H9 (cell line): ENCODE results near the gene TMC2. TPM values are rescaled to one million over a fixed set of nuclear protein-coding genes. Genes with fewer than 3 reads are reported as not detected.
"Not testable (repeated sequence)": the region's sequence is repeated elsewhere in the genome, so short reads cannot be mapped to it uniquely, and the experiment has no call there.

Experiments
- DNase-seq: peaks from one replicate; pipeline ENCODE4 v3.0.0-alpha.2; 2017
- H2AFZ ChIP-seq: one replicate; pipeline ENCODE4 v1.6.1; 2013; ENCODE audit warnings: mild to moderate bottlenecking, low read length, control low read depth, moderate library complexity
- H2AK5ac ChIP-seq: 2 replicates; pipeline ENCODE4 v1.6.1; 2013; ENCODE audit warnings: low read length, control low read depth, mixed read lengths; ENCODE audit not compliant: insufficient read length
- H2BK120ac ChIP-seq: one replicate; pipeline ENCODE4 v1.6.1; 2013; ENCODE audit warnings: low read depth, mild to moderate bottlenecking, low read length, control low read depth, inconsistent platforms; ENCODE audit not compliant: poor library complexity, severe bottlenecking
- H2BK12ac ChIP-seq: 2 replicates; pipeline ENCODE4 v1.6.1; 2013; ENCODE audit warnings: low read length, control low read depth, mixed read lengths, low read depth; ENCODE audit not compliant: insufficient read length
- H2BK15ac ChIP-seq: 2 replicates; pipeline ENCODE4 v1.6.1; 2013; ENCODE audit warnings: low read depth, low read length, control low read depth
- H2BK20ac ChIP-seq: one replicate; pipeline ENCODE4 v1.6.1; 2013; ENCODE audit warnings: low read depth, mild to moderate bottlenecking, low read length, control low read depth, inconsistent platforms; ENCODE audit not compliant: poor library complexity, severe bottlenecking
- H2BK5ac ChIP-seq: 2 replicates; pipeline ENCODE4 v1.6.1; 2013; ENCODE audit warnings: low read length, control low read depth, mixed read lengths; ENCODE audit not compliant: insufficient read length
- H3K14ac ChIP-seq: 2 replicates; pipeline ENCODE4 v1.6.1; 2013; ENCODE audit warnings: low read length, control low read depth; ENCODE audit not compliant: insufficient read depth
- H3K18ac ChIP-seq: 2 replicates; pipeline ENCODE4 v1.6.1; 2013; ENCODE audit warnings: low read depth, mild to moderate bottlenecking, mixed read lengths, low read length, control low read depth; ENCODE audit not compliant: insufficient read length
- H3K23ac ChIP-seq: 2 replicates; pipeline ENCODE4 v1.6.1; 2013; ENCODE audit warnings: low read length, control low read depth, mixed read lengths, low read depth; ENCODE audit not compliant: insufficient read length
- H3K23me2 ChIP-seq: 2 replicates; pipeline ENCODE4 v1.6.1; 2013; ENCODE audit warnings: low read depth, mild to moderate bottlenecking, mixed read lengths, low read length, control low read depth; ENCODE audit not compliant: insufficient read length, poor library complexity, severe bottlenecking
- H3K27ac ChIP-seq: 2 replicates; pipeline ENCODE4 v1.5.1; 2013; ENCODE audit warnings: low read length, control low read depth, mixed read lengths, low read depth; ENCODE audit not compliant: insufficient read length
- H3K27me3 ChIP-seq: 2 replicates; pipeline ENCODE4 v1.6.1; 2013; ENCODE audit warnings: low read length, control low read depth, inconsistent platforms; ENCODE audit not compliant: insufficient read depth
- H3K4ac ChIP-seq: 2 replicates; pipeline ENCODE4 v1.6.1; 2013; ENCODE audit warnings: low read depth, mild to moderate bottlenecking, control low read depth, inconsistent platforms, low read length, moderate library complexity
- H3K4me1 ChIP-seq: 2 replicates; pipeline ENCODE4 v1.6.1; 2013; ENCODE audit warnings: low read length, control low read depth, inconsistent platforms; ENCODE audit not compliant: insufficient read depth
- H3K4me2 ChIP-seq: 2 replicates; pipeline ENCODE4 v1.6.1; 2013; ENCODE audit warnings: low read length, control low read depth, mixed read lengths; ENCODE audit not compliant: insufficient read length, insufficient read depth
- H3K56ac ChIP-seq: 2 replicates; pipeline ENCODE4 v1.6.1; 2013; ENCODE audit warnings: low read depth, mild to moderate bottlenecking, mixed read lengths, low read length, control low read depth; ENCODE audit not compliant: insufficient read length
- H3K79me1 ChIP-seq: 2 replicates; pipeline ENCODE4 v1.6.1; 2013; ENCODE audit warnings: low read depth, mild to moderate bottlenecking, moderate library complexity, low read length, control low read depth, inconsistent platforms; ENCODE audit not compliant: insufficient read depth, poor library complexity, severe bottlenecking
- H3K79me2 ChIP-seq: 2 replicates; pipeline ENCODE4 v1.6.1; 2013; ENCODE audit warnings: low read length, control low read depth, inconsistent platforms; ENCODE audit not compliant: insufficient read depth
- H3K9ac ChIP-seq: 2 replicates; pipeline ENCODE4 v1.6.1; 2013; ENCODE audit warnings: low read length, control low read depth, mixed read lengths; ENCODE audit not compliant: insufficient read length; ENCODE audit errors: extremely low read depth
- H3K9me3 ChIP-seq: one replicate; pipeline ENCODE4 v1.6.1; 2013; ENCODE audit warnings: low read depth, low read length, inconsistent platforms; ENCODE audit not compliant: control insufficient read depth
- H3T11ph ChIP-seq: one replicate; pipeline ENCODE4 v1.6.1; 2013; ENCODE audit warnings: mild to moderate bottlenecking, low read length, control low read depth, inconsistent platforms
- H4K20me1 ChIP-seq: one replicate; pipeline ENCODE4 v1.6.1; 2013; ENCODE audit not compliant: control insufficient read depth, insufficient read length, insufficient read depth
- H4K5ac ChIP-seq: 2 replicates; pipeline ENCODE4 v1.6.1; 2013; ENCODE audit warnings: low read depth, mild to moderate bottlenecking, mixed read lengths, low read length, control low read depth; ENCODE audit not compliant: insufficient read length
- H4K8ac ChIP-seq: replicated peaks from 2 replicates; pipeline ENCODE4 v1.6.1; 2013; ENCODE audit warnings: low read length, control low read depth, mixed read lengths, low read depth; ENCODE audit not compliant: insufficient read length
- H4K91ac ChIP-seq: 2 replicates; pipeline ENCODE4 v1.6.1; 2013; ENCODE audit warnings: low read depth, mild to moderate bottlenecking, moderate library complexity, mixed read lengths, low read length, control low read depth; ENCODE audit not compliant: insufficient read length
- H3K27ac Mint-ChIP-seq, 3 experiments: 2 replicates in 2 of 3; 3 replicates in 1 of 3; pipeline ENCODE4 v1.8.0; 2020 to 2021; ENCODE audit warnings: mixed read lengths in 3 of 3, mild to moderate bottlenecking in 1 of 3, moderate library complexity in 1 of 3
- H3K27me3 Mint-ChIP-seq: 2 replicates; pipeline ENCODE4 v1.8.0; 2021; ENCODE audit warnings: low read depth, mild to moderate bottlenecking, moderate library complexity, mixed read lengths
- H3K36me3 Mint-ChIP-seq, 3 experiments: 2 replicates in 2 of 3; 3 replicates in 1 of 3; pipeline ENCODE4 v1.8.0; 2020 to 2021; ENCODE audit warnings: low read depth in 3 of 3, mixed read lengths in 3 of 3; ENCODE audit not compliant: insufficient read depth in 1 of 3
- H3K4me1 Mint-ChIP-seq, 2 experiments: 2 replicates each; pipeline ENCODE4 v1.8.0; 2020; ENCODE audit warnings: mixed read lengths in 2 of 2
- H3K4me3 Mint-ChIP-seq, 2 experiments: 2 replicates in 1 of 2; 3 replicates in 1 of 2; pipeline ENCODE4 v1.8.0; 2020 to 2021; ENCODE audit warnings: mild to moderate bottlenecking in 2 of 2, mixed read lengths in 2 of 2, moderate library complexity in 1 of 2
- H3K9me3 Mint-ChIP-seq, 2 experiments: 2 replicates in 1 of 2; 3 replicates in 1 of 2; pipeline ENCODE4 v1.8.0; 2020; ENCODE audit warnings: mild to moderate bottlenecking in 2 of 2, mixed read lengths in 2 of 2, moderate library complexity in 1 of 2
- WGBS: extraction: QIAGEN DNeasy Blood & Tissue Kit; methylation state at CpG from one replicate; pipeline ENCODE4 v1.1.7; 2013; ENCODE audit warnings: missing lambda C conversion rate, low lambda C conversion rate, mixed read lengths; ENCODE audit not compliant: insufficient read length; ENCODE audit errors: extremely low coverage; 5-methylcytosine and 5-hydroxymethylcytosine counted together
- total RNA-seq: library from RNA; stranded (reverse); gene quantifications from 2 replicates; pipeline ENCODE4 v1.2.1, GENCODE V29; 2021

The TMC2 gene
- total RNA-seq, 1 experiment from 2014 or later: not detected

- H3K9me3 ChIP-seq, H3K56ac ChIP-seq, H4K5ac ChIP-seq, H3K4me1 ChIP-seq, H2BK20ac ChIP-seq, H3K27ac ChIP-seq, H4K20me1 ChIP-seq, H3K79me2 ChIP-seq, H4K91ac ChIP-seq, H2BK12ac ChIP-seq, H2AK5ac ChIP-seq, H4K8ac ChIP-seq, H2BK120ac ChIP-seq, H2BK15ac ChIP-seq, H3K27me3 ChIP-seq, H3K9ac ChIP-seq, H3K23ac ChIP-seq, DNase-seq, H3K14ac ChIP-seq, H3T11ph ChIP-seq, H3K79me1 ChIP-seq, H3K36me3 Mint-ChIP-seq, H3K27ac Mint-ChIP-seq, H3K18ac ChIP-seq, H3K4me1 Mint-ChIP-seq, H3K9me3 Mint-ChIP-seq, H2AFZ ChIP-seq, H2BK5ac ChIP-seq, H3K4me3 Mint-ChIP-seq, H3K4me2 ChIP-seq, H3K23me2 ChIP-seq, H3K4ac ChIP-seq: not testable (repeated sequence)
- no CpG with 5 or more reads among the region's 4 CpGs for WGBS
- peaks cover 86% of the 10 kb centered on the region for H3K27me3 Mint-ChIP-seq
These were observed 148.4 kb downstream of the TMC2 start for GRCh38 chr20:2684817-2685216.
